Activated CD8-positive, alpha-beta memory T cell treated with anti-CD3 and anti-CD28 coated beads for 1 hour (primary cell): ENCODE data around the gene TIAM2.
"Not testable (repeated sequence)": the region's sequence is repeated elsewhere in the genome, so short reads cannot be mapped to it uniquely, and the experiment has no call there.

Experiments
- DNase-seq, 2 donors: peaks; one replicate each; pipeline ENCODE4 v3.0.0-alpha.2; 2020; ENCODE audit warnings: low read depth in 1 of 2; ENCODE audit errors: extremely low read depth in 1 of 2

Gene TIAM2

DNA sequence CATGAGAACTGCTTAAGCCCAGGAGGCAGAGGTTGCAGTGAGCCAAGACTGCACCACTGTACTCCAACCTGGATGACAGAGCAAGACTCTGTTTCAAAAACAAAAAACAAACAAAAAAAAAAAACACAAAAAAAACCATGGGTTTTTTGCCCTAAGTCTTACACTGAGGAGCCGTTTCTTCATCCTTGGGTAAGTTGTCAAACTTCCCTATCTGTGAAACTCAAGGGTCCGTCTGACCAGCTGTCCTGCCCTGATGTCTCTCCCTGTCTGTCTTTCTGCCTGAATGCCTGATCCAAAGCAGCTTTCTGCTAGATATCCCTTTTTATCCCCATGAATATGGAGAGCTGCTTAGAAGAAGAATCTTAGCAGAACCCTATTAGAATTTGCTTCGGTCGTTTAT is 227.4 kb downstream of the TIAM2 start:
- DNase-seq, result no peak

DNA sequence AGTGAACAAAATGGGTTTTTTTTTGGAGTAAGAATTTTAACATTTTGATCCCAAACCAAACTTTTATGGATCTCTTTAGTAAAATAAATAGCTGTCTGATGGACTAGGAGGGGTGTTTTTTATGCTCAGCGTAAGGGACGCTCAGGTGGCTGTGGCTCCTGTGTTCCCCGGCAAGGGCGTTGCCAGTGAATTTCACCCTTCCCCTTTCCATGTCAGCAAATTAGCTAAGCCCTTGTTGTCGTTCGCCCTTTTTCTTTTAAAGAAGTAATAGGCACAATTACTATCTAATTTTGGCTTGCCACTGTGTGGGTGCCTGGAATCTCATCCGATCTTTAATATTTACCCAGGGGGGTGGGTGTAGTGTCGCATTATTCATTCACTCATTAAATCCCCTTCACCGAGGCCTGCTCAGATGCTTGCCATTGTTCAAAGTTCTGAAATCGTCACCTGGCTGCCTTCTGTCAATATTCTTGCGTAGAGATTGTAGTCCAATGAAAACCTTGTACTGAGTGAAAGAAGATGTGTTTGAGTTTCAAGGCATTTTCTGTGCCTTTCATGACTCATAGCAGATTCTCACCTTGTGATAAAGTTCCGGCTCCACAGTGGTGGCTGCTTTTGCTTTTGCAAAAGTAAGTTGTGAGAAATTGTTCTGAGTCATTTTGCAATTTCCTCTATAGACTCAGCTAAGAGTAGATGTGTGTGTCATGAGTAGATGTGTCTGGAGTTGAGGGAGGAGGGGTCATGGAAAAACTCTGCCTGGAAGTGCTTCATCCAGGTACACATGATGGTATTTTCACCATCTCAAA is 228.7 kb downstream of the TIAM2 start:
- DNase-seq, result no peak

DNA sequence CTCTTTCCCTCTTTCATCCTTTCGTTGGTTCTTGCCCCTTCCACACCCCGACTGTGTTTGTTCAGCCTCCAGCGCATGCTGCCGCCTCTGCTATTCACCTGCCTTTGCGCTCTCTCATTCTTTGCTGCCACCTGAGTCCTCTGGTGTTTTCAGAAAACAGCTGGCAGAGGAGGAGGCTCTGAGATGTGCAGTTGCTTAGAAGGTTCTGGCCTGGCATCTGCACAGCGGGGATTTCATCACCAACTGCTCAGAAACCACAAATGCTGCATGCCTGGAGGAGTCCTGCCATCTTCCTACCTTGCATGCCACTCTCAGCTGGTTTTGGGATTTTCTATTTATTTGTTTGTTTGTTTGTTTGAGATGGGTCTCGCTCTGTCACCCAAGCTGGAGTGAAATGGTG is 229.5 kb downstream of the TIAM2 start:
- no peak for DNase-seq

- no peak for DNase-seq
Measured at GRCh38 chr6:155227046-155227445, 231.9 kb downstream of the TIAM2 start.

GRCh38 chr6:155228546-155229166 is 233.5 kb downstream of the TIAM2 start:
- DNase-seq, result no peak

- DNase-seq, result not testable (repeated sequence)
Measured at GRCh38 chr6:155230975-155231374, 235.9 kb downstream of the TIAM2 start.

DNA sequence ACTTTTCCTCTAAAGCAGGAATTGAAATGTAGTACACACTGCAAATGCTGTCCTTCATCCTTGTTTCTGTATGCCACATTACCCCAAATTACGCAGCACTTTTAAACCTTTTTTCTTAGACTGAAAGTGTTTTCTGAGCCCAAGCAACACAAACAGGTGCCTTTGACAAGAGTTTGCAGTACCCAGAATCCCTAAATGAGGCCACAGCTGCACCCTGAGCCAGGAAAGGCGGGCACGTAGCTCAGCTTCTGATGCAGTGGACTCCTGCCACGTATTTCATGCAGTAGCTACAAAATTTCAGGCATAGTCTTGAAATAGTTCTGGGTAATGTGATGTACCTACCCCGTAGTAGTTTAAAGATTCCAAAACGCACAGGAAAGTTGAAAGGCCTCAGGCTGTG is 237.7 kb downstream of the TIAM2 start:
- no peak for DNase-seq

DNA sequence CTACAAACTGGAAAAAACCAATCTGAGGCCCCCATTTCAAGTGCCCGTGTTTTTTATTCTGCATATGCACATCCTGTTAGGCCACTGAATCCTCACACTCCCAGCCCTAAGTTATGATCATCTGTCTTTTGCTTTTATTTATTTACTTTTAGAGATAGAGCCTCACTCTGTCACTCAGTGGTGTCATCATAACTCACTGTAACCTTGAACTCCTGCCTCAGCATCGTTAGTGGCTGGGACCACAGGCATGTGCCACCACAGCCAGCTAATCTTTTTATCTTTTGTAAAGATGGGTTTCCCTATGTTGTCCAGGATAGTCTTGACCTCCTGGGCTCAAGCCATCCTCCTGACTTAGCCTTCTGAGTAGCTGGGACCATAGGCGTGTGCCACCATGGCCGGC is 239.1 kb downstream of the TIAM2 start:
- DNase-seq, result no peak

DNA sequence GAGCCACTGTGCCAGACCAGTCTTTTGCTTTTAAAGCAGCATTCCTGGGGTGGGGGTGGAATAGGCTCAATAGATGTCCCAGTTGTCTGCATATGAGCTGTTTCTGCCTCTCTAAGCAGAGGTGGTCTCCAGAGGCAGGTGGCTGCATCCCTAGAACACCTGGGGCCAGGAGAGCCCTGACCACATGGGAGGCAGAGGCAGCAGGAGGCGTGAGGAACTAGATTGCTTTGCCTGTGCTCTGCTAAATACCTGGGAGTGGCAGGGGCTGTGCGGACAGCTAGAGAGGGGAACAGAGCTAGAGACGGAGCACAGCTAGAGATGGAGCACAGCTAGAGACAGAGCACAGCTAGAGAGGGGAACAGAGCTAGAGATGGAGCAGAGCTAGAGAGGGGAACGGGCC is 239.6 kb downstream of the TIAM2 start:
- no peak for DNase-seq

DNA sequence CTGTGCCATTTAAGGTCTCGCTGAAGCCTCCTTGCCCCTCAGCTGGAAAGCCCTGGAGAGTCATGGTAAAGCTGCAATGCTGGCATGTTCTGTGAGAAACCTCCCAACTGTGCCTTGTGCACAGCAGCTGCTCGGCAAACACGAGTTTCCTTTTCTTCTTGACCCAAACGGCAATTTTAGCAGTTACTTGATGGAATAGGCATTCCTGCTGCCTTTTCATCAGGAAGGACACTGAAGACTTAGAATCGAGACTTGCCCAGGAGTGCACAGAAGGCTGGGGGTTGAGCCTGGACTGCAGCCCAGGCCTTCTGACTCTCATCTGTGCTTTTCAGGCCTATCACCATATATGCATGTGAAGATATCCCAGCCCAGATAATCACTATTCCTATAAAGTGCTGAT is 240.0 kb downstream of the TIAM2 start:
- no peak for DNase-seq

DNA sequence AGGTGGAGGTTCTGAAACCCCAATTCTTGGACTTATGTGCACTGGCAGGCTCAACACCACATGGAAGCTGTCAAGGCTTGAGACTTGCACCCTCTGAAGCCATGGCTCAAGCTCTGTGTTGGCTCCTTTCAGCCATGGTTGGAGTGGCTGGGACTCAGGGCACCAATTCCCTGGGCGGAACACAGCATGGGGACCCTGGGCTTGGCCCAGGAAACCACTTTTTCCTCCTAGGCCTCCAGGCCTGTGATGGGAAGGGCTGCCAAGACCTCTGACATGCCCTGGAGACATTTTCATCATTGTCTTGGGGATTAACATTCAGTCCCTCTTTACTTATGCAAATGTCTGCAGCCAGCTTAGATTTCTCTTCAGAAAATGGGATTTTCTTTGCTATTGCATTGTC is 242.5 kb downstream of the TIAM2 start:
- no peak for DNase-seq

DNA sequence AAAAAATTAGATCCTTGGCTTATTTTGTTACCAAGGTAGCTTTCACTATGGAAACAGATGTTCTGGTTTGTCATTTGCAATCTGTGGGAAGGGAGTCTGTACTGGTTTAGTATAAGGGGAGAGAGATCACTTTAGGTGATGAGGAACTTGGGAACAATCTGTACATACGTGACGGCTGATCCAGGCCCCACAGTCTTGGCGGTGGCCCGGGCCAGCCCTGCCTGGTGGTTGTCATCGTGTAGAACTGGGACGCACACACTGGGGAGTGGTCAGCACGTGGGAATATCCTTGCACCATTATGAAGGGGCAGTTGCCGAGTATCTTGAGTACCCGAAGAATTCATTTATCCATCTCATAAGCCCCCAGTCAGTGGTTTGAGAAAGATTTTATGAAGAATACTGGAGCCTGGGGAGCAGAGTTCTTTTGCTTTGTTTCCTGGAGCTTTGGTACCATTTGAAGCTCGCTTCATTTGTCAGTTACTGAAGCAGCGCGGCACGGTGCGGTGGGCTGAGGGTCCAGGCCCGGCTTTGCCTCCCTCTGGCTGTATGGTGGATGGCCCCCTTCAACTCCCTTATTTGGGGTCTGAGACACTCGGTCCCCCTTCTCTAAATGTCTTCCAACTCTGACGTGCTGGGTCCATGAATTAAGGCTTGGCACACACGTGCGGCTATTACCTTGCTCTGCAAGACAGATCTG is 245.9 kb downstream of the TIAM2 start:
- no peak for DNase-seq

DNA sequence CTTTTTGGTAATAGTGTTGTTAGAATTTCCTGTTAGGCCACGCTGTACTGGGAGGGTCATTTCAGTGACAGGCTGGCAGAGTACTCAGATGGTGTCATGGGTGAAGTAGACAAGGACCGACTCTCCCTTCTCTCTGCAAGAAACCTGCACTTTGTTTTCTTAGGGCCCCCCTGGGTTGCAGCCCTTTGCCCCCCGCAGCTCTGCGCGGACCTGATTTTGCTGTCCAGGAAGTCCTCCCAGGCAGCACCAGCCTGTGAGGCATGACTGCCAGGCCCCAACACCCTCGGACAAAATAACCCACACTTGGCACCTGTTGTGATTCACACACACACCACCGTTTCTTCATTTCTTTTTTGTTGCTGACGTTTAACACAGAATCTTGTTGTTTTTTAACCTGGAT is 246.9 kb downstream of the TIAM2 start:
- no peak for DNase-seq

- DNase-seq, result no peak
Measured at GRCh38 chr6:155244434-155244833, 249.3 kb downstream of the TIAM2 start.

GRCh38 chr6:155245193-155245592 is 250.1 kb downstream of the TIAM2 start:
- no peak for DNase-seq

- no peak for DNase-seq
Measured at GRCh38 chr6:155245831-155246230, 250.7 kb downstream of the TIAM2 start.

GRCh38 chr6:155246825-155247224 is 251.7 kb downstream of the TIAM2 start:
- DNase-seq, result no peak

- no peak for DNase-seq
Measured at GRCh38 chr6:155247618-155248007, 252.5 kb downstream of the TIAM2 start.

DNA sequence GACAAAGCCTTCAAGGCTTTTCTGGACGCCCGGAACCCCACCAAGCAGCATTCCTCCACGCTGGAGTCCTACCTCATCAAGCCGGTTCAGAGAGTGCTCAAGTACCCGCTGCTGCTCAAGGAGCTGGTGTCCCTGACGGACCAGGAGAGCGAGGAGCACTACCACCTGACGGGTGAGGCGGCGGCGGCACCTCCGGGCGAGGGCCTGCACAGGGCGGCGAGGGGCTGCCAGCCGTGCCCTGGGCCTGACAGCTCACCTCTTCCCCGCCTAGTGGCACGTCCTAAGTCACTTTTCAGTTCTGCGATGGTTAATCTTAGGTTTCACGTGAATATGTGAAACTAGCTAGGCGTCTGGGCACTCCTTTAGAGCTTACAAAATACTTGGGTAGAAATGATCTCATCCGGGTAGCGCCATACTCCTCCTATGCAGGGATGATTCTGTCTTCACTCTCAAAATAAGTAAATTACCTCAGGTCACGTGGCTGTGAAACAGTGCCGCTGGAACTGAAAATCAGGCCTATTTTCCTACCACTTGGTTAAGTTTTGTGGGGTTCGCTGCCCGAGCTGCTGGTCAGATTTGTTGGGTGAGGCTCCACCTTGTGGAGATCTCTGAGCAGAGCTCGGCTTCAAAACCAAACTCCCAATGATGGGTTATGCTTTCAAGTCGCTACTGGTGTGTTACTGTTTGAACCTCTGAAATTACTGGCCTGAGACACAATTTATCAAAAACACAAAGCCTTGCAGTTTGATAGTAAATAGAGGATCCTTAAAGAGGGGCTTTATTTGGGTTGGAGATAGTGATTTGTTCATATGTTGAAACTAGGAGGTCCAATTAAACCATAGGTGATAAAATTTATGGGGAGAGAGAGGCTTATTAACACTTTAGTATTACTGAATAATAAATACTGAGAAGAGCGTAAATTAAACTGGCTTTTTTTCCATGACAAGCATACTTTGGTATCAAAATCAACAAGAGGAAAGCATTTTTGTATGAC is 253.2 kb downstream of the TIAM2 start:
- no peak for DNase-seq

- DNase-seq, result no peak
Measured at GRCh38 chr6:155250701-155251381, 255.7 kb downstream of the TIAM2 start.
